GM12878 (cell line): Measurements from ENCODE around the gene IL17RE. TPM values are rescaled to one million over a fixed set of nuclear protein-coding genes. Genes with fewer than 3 reads are reported as not detected.

Experiments
- BHLHE40 ChIP-seq, 2 experiments: fragments of 450-650 bp in 1 of 2; IDR thresholded peaks; 2 replicates each; pipeline ENCODE4 v1.6.1; 2011 to 2017; ENCODE audit warnings: low read depth in 2 of 2, borderline replicate concordance in 1 of 2, improper control_type of control experiment in 1 of 2, low read length in 1 of 2, mild to moderate bottlenecking in 1 of 2
- EP300 ChIP-seq, 2 experiments: fragments of 150-350 bp in 1 of 2; IDR thresholded peaks; 2 replicates each; pipeline ENCODE4 v1.6.1; 2011 to 2012; ENCODE audit warnings: low read depth in 2 of 2, low read length in 2 of 2, borderline replicate concordance in 1 of 2, improper control_type of control experiment in 1 of 2, inconsistent platforms in 1 of 2; ENCODE audit not compliant: control insufficient read depth in 1 of 2
- GATAD2B ChIP-seq: fragments of 450-650 bp; conservative IDR thresholded peaks from 2 replicates; pipeline ENCODE4 v1.6.1; 2017; ENCODE audit warnings: low read depth, mild to moderate bottlenecking, moderate library complexity
- HDAC2 ChIP-seq: fragments of 200-600 bp; sonication (generic); IDR thresholded peaks from 2 replicates; pipeline ENCODE4 v1.6.1; 2017
- MXI1 ChIP-seq: fragments of 150-350 bp; IDR thresholded peaks from 2 replicates; pipeline ENCODE4 v1.6.1; 2011; ENCODE audit warnings: low read depth, mild to moderate bottlenecking, inconsistent platforms, low read length, improper control_type of control experiment
- PML ChIP-seq: IDR thresholded peaks from 2 replicates; pipeline ENCODE4 v1.6.1; 2012; ENCODE audit warnings: low read length, inconsistent platforms
- SMAD1 ChIP-seq: fragments of 450-650 bp; IDR thresholded peaks from 2 replicates; pipeline ENCODE4 v1.6.1; 2018; ENCODE audit warnings: mild to moderate bottlenecking, low read depth; ENCODE audit not compliant: partially characterized antibody
- SPI1 ChIP-seq: IDR thresholded peaks from 2 replicates; pipeline ENCODE4 v1.6.1; 2011; ENCODE audit warnings: low read depth, mild to moderate bottlenecking, low read length, moderate library complexity, borderline replicate concordance; ENCODE audit not compliant: insufficient read depth
- STAT3 ChIP-seq: IDR thresholded peaks from 2 replicates; pipeline ENCODE4 v1.6.1; 2011; ENCODE audit warnings: low read depth, low read length, improper control_type of control experiment
- ZBTB40 ChIP-seq: fragments of 450-650 bp; IDR thresholded peaks from 2 replicates; pipeline ENCODE4 v1.6.1; 2016; ENCODE audit warnings: mild to moderate bottlenecking, moderate library complexity, borderline replicate concordance
- polyA plus RNA-seq, 11 experiments: library from polyadenylated mRNA; depleted of rRNA in 4 of 11; unstranded in 6 of 11; stranded (reverse) in 5 of 11; fragments of >200 nt; fragmentation: Nextera tagmentation in 4 of 11; fragmentation: Illumina TruSeq in 1 of 11; extraction: Ambion mirVana in 4 of 11; extraction: Trizol in 1 of 11; gene quantifications; 1 replicate in 1 of 11; 2 replicates in 10 of 11; pipeline versions ENCODE4 v1.2.1 to v1.2.3, GENCODE V29; 2011 to 2016; ENCODE audit warnings: inconsistent platforms in 2 of 11, missing spikeins in 2 of 11, low read depth in 1 of 11
- total RNA-seq, 4 experiments: library from RNA; depleted of rRNA in 3 of 4; stranded (reverse); fragments of >200 nt in 3 of 4; fragmentation: Illumina TruSeq in 1 of 4; extraction: Trizol in 1 of 4; gene quantifications; 2 replicates each; pipeline versions ENCODE4 v1.2.1 to v1.2.3, GENCODE V29; 2013 to 2021
- TF ChIP-seq, protein P1 (sequence below): fragments of 450-650 bp; formaldehyde crosslinking; IDR thresholded peaks from 2 replicates; pipeline ENCODE4 v1.5.0; 2022; ENCODE audit warnings: mild to moderate bottlenecking, missing genetic modification characterization
- TF ChIP-seq, protein P2 (sequence below): fragments of 450-650 bp; IDR thresholded peaks from 2 replicates; pipeline ENCODE4 v1.6.1; 2017; ENCODE audit warnings: borderline replicate concordance
- TF ChIP-seq, protein P3 (sequence below): fragments of 450-650 bp; formaldehyde crosslinking; IDR thresholded peaks from 2 replicates; pipeline ENCODE4 v1.4.0; 2022; ENCODE audit warnings: mild to moderate bottlenecking, moderate library complexity

IL17RE gene
- total and polyA plus RNA-seq, 10 of the 15 experiments (the other 5 are each of a cell fraction or from before 2014, with no cell fraction given), result 0.04 to 0.51 (median 0.12) TPM; not detected in 2

DNA sequence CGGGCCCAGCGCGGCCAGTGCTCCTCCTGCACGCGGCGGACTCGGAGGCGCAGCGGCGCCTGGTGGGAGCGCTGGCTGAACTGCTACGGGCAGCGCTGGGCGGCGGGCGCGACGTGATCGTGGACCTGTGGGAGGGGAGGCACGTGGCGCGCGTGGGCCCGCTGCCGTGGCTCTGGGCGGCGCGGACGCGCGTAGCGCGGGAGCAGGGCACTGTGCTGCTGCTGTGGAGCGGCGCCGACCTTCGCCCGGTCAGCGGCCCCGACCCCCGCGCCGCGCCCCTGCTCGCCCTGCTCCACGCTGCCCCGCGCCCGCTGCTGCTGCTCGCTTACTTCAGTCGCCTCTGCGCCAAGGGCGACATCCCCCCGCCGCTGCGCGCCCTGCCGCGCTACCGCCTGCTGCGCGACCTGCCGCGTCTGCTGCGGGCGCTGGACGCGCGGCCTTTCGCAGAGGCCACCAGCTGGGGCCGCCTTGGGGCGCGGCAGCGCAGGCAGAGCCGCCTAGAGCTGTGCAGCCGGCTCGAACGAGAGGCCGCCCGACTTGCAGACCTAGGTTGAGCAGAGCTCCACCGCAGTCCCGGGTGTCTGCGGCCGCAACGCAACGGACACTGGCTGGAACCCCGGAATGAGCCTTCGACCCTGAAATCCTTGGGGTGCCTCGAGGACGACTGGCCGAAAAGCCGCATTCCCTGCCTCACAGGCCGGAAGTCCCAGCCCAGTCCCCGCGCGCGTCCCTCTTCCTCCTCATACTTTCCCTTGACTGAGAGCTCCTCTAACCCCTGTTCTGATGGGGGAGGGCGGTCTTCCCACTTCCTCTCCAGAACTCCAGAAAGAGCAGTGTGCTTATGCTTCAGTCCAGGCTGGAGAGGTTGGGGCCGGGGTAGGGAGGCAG is 12.8 kb downstream of the IL17RE start (continued):
- peak; percentile 29; the same call in 1 of the 2 replicates for TF ChIP-seq SPI1
- TF ChIP-seq SMAD1, result no peak
- TF ChIP-seq ZBTB40, result no peak
- no peak for TF ChIP-seq PML
- no peak for TF ChIP-seq HDAC2
- no peak for TF ChIP-seq STAT3
- TF ChIP-seq BHLHE40 (IDR thresholded peaks at IDR 0.05; ENCODE audit: borderline replicate concordance in 1 of 2, low read depth in 2 of 2, low read length in 1 of 2), result peak; percentile 40 to 89; a peak in 3 of 4 replicates
- no peak for TF ChIP-seq MXI1
- TF ChIP-seq, protein P1, sequence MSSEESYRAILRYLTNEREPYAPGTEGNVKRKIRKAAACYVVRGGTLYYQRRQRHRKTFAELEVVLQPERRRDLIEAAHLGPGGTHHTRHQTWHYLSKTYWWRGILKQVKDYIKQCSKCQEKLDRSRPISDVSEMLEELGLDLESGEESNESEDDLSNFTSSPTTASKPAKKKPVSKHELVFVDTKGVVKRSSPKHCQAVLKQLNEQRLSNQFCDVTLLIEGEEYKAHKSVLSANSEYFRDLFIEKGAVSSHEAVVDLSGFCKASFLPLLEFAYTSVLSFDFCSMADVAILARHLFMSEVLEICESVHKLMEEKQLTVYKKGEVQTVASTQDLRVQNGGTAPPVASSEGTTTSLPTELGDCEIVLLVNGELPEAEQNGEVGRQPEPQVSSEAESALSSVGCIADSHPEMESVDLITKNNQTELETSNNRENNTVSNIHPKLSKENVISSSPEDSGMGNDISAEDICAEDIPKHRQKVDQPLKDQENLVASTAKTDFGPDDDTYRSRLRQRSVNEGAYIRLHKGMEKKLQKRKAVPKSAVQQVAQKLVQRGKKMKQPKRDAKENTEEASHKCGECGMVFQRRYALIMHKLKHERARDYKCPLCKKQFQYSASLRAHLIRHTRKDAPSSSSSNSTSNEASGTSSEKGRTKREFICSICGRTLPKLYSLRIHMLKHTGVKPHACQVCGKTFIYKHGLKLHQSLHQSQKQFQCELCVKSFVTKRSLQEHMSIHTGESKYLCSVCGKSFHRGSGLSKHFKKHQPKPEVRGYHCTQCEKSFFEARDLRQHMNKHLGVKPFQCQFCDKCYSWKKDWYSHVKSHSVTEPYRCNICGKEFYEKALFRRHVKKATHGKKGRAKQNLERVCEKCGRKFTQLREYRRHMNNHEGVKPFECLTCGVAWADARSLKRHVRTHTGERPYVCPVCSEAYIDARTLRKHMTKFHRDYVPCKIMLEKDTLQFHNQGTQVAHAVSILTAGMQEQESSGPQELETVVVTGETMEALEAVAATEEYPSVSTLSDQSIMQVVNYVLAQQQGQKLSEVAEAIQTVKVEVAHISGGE, result no peak
- TF ChIP-seq, protein P2, sequence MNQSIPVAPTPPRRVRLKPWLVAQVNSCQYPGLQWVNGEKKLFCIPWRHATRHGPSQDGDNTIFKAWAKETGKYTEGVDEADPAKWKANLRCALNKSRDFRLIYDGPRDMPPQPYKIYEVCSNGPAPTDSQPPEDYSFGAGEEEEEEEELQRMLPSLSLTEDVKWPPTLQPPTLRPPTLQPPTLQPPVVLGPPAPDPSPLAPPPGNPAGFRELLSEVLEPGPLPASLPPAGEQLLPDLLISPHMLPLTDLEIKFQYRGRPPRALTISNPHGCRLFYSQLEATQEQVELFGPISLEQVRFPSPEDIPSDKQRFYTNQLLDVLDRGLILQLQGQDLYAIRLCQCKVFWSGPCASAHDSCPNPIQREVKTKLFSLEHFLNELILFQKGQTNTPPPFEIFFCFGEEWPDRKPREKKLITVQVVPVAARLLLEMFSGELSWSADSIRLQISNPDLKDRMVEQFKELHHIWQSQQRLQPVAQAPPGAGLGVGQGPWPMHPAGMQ, result no peak
- no peak for TF ChIP-seq EP300 (IDR thresholded peaks at IDR 0.05; ENCODE audit: borderline replicate concordance in 1 of 2, control insufficient read depth in 1 of 2, low read depth in 2 of 2, low read length in 2 of 2)
- peak; percentile 98 for TF ChIP-seq GATAD2B
- TF ChIP-seq, protein P3, sequence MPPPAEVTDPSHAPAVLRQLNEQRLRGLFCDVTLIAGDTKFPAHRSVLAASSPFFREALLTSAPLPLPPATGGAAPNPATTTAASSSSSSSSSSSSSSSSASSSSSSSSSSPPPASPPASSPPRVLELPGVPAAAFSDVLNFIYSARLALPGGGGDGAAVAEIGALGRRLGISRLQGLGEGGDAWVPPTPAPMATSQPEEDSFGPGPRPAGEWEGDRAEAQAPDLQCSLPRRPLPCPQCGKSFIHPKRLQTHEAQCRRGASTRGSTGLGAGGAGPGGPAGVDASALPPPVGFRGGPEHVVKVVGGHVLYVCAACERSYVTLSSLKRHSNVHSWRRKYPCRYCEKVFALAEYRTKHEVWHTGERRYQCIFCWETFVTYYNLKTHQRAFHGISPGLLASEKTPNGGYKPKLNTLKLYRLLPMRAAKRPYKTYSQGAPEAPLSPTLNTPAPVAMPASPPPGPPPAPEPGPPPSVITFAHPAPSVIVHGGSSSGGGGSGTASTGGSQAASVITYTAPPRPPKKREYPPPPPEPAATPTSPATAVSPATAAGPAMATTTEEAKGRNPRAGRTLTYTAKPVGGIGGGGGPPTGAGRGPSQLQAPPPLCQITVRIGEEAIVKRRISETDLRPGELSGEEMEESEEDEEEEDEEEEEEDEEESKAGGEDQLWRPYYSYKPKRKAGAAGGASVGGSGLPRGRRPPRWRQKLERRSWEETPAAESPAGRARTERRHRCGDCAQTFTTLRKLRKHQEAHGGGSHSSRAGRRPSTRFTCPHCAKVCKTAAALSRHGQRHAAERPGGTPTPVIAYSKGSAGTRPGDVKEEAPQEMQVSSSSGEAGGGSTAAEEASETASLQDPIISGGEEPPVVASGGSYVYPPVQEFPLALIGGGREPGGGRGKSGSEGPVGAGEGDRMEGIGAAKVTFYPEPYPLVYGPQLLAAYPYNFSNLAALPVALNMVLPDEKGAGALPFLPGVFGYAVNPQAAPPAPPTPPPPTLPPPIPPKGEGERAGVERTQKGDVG, result no peak
